ENCODE results near the gene MYO1G.
"Not testable (repeated sequence)": the region's sequence is repeated elsewhere in the genome, so short reads cannot be mapped to it uniquely, and the experiment has no call there.

MYO1G gene

DNA sequence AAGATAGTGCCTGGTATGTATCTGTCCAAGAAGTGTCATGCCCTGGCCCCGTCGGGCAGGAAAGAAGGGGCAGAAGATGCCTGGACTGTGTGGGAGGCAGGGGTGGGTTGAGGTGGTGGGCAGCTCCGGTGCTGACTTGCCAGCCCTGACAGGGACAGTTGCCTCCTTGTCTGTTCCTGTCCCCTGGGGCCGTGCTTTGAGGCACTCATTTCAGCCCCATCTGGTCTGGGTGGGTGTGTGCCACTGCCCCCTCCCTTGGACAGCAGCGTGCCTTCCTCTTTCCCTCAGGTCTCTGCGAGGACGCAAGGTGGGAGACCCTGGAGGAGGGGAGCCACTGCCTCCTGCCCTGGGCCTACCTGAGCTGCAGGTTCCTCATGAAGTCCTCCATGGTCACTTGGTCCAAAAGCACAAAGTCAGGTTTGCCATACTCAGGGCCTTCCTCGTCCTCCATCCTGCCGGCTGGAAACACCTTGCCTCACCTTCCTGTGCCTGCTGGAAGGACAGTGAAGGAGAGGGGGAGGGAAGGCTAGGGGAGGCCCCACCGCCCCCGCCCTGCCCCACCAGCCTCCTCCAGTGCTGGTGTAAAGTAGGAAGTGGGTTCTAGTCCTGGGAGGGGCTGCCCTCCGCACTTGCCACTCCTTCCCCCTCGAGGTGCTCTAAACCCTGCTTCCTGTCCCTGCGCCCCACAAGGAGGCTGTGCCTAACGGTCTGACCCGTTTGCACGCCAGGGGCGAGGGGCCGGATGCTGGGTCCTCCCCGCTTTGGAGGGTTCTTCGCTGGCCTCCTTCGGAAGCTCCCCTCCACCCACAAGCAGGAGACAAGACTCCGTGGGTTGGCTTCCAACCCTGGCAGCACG, at the start of gene MYO1G:
TSS of gene MYO1G (minus strand) at position 505 of the 856 bp plus-strand sequence. CDS start at position 451, 54 bp downstream.
- DNase-seq: no peak

DNA sequence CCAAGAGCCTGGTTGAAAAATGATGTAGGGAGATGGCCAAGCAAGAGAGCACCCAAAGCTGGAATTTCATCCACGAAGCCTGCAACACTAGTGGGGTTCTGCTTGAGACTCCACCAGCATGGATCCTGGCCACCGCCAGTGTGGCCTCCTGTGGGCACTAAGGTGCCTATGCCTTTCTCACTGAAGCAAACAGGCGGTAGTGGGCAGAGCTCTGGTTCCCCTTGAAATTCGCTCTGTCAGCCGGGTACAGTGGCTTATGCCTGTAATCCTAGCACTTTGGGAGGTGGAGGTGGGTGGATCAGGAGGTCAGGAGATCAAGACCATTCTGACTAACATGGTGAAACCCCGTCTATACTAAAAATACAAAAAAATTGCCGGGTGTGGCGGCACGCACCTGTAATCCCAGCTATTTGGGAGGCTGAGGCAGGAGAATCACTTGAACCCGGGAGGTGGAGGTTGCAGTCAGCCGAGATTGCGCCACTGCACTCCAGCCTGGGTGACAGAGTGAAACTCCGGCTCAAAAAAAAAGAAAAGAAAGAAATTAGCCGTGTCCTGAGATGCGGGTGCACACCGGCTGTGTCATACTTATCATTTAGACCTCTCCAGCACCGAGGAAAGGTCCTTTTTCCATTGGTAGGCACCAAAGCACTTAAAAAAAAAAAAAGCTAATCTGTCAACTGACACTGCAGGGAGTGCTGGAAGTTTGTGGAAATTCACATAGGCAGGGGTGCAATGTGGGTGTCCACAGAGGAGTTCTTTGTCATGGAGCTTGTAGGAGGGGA, 49.5 kb upstream of the MYO1G start:
- no peak for DNase-seq

DNA sequence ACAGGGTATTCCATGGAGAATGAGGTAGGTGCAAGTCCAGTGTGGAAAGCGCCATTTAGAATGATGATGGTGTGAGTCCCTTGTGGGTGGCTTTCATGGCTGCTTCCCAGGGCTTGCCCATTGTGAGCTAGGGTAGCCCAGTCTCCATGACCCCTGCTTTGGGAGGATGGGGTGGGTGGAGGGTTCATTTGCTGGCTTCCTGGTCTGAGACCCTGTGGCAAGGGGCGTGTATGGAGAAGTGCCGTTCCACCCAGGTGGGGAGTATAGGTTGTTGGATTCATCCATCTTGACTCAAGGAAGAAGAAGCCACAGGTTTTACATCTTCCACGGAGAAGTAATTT, 48.9 kb upstream of the MYO1G start:
- no peak for DNase-seq

DNA sequence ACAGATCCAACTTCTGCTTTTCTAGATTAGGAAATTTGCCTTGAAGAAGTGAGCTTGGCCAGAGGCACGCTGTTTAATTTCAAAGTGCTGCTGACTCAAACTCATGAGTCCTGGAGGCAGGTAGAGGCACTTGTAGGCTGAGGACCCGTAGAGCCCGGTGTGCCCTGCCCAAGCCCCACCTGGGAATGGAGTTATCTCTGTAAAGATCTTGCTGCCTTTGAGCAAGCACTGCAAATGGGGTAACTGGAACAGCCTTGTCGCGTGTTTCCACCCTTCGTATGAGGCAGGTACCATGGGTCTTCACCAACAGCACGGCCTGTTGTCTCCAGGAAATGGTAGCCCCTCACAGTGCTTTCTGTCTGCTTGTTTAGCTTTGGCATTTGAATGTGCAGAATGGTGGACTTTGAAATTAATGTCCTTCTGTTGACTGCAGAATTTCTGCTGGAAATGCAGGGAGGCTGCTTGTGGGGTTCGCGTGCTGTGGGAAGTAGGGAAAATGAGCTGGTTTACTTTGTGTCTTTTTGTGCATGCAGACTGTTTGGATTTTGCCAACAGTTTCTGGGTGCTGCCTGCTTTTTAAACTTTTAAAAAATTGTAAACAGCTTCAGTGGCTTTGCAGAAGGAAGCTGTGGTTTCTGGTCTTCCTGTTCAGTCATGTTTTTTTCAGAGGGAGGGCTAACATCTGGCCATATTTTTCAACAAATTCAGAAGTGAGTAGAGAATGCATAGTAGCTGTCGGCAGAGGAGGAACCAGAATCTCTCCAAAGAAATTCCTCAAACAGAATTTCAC, 48.4 kb upstream of the MYO1G start:
- DNase-seq: peak; percentile 9

DNA sequence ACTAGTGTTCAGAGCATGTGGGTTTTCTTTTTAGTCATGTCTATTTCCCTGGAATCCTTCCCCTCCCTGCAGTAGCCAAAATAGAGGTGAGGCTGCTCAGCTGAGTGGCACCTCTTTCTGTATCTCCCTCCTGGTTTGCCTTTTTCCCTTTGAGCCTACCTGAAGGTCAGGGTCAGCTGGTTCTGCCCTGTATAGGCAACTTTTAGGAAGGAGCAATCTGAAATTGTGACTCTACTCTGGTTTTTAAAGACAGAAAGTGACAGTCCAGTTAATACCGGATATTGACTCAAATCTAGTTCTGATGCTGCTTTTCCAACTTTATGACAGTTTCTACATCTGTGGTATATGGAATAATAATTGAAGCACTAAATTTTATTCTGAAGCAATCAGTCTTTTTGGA, 47.2 kb upstream of the MYO1G start:
- DNase-seq: no peak

DNA sequence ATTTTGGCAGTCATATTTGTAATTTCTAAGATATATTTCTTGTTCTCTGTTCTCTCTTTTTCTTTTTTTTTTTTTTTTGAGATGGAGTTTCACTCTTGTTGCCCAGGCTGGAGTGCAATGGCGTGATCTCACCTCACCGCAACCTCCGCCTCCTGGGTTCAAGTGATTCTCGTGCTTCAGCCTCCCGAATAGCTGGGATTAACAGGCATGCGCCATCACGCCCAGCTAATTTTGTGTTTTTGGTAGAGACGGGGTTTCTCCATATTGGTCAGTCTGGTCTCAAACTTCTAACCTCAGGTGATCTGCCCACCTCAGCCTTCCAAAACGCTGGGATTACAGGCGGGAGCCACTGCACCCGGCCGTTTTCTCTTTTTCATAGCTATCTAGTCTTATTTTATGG, 46.7 kb upstream of the MYO1G start:
- DNase-seq: not testable (repeated sequence)

DNA sequence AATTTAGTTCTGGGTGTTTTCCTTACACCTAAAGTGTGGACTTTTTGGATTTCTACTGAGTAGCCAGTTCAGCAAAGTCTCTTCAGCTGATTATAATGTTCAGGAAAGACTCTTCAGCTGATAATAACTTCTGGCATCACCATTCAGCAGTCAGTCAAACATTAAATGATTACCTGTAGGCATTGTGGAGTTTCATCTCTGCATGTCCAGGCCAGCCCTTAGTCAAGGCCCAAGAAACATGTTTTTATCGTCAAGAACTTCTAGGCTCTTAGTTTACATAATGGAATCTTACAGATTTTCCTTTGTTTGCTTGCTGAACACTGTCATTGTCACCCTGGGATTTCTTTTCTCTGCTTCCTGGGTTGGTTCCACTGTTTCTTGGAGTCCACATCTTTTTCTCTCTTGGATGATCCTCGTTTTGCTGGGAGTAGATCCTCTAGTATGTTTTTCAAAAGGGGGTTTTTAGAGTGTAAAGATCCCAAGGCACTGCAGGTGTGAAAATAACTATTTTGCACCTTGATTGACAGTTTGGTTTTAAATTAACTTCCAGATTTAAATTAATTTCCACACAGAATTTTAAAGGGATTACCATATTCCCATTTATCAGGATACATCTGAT, 45.4 kb upstream of the MYO1G start:
- DNase-seq: no peak

DNA sequence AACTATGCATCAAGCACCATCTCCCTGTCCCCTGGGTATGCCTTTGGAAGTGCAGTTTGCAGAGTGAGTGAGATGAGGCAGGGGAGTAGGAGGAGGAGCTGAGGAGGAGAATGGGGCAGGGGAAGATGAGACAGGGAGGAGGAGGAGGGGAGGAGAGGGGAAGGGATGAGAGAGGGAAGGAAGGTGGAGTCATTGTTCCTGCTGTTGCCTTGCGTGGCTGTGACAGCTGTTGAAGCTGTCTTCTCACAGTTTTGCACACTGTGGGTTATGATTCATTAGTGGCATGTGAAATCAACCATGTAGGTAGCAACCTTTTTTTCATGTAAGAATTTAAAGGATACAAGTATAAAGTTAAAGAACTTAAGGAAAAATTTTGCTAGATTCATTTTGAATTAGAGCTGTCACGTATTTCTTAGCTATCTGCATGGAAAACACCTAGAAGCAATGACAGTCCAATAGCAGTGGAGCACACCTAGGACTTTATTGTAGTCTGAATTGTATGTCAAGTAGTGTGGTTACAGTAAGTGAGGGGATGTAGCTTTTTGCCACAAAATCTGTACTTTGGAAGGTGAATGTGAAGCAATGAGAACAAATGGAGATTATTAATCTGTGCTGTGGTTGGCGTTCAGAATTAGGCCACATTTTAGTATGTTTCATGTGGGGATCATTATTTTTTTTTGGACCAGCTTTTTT, 42.9 kb upstream of the MYO1G start:
- peak; percentile 86 for DNase-seq

DNA sequence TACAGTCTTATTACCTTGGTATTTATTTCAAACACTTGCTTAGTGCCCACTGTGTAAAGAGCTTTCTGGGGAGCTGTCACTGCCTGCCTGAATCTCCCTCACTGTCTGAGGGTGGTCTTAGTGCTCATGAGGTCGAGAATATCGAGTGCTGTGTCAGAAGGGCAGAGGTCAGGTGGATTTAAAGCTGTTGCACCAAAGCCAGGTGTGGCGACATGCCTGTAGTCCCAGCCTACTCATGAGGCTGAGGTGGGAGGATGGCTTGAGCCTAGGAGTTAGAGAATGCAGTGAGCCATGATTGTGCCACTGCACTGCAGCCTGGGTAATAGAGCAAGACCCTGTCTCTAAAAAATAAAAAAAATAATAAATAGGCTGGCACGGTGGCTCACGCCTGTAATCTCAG, 42.1 kb upstream of the MYO1G start:
- no peak for DNase-seq

DNA sequence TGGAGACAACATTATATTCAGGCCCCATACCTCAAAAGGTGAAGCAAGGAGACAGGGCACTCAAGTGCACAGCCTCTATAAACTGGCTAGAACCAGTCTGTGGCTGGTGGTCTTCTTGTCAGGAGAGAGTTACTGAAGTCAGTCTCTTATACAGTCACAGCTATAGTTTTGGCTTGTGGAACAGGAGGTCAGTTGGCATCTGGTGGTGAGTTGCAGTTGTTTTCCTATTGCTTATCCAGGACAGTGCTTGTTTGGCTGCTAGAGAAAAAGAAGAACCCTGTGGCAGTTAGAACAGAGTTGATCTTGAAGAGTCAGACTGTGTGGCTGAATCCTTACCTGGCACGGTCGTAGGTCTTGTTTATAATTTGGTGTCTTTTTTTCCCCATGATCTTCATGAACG, 38.4 kb upstream of the MYO1G start:
- no peak for DNase-seq

DNA sequence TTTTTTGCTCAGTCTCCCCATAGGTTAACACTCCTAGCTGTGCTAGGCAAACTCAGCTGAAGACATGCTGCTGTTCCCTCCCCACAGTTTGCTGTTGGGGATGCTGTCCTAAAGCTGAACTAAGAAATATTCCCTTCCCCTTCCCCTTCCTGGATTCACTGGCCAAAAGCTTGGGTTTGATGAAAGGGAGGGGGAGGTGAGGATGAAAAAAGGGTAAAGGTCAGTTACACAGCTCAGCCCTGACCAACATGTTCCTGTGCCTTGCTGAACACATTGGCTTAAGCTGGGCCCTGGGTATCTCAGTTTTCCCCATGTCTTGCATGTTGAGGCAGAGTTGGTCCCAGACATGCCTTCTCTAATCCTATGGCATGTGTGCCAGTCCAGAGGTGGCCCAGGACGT, 36.5 kb upstream of the MYO1G start:
- no peak for DNase-seq

DNA sequence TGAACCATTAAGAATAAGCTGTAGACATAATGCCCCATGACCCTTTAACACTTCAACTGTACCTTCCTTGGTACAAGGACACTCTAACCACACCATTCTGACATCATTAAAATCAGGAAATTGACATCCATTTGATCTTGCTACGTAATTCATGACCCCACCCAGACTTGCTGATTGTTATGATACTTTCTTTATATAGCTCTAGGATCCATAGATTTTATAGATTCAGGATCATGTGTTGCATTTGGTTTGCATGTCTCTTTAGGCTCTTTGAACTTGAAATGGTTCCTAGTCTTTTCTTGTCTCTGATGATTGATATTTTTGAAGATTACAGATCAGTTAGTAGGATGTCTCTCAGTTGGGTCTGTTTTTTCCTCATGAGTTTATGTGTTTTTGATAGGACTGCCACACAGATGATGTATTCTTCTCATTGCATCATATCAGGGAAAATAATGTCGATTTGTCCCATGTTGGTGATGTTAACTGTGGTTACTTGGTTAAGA, 34.7 kb upstream of the MYO1G start:
- no peak for DNase-seq

DNA sequence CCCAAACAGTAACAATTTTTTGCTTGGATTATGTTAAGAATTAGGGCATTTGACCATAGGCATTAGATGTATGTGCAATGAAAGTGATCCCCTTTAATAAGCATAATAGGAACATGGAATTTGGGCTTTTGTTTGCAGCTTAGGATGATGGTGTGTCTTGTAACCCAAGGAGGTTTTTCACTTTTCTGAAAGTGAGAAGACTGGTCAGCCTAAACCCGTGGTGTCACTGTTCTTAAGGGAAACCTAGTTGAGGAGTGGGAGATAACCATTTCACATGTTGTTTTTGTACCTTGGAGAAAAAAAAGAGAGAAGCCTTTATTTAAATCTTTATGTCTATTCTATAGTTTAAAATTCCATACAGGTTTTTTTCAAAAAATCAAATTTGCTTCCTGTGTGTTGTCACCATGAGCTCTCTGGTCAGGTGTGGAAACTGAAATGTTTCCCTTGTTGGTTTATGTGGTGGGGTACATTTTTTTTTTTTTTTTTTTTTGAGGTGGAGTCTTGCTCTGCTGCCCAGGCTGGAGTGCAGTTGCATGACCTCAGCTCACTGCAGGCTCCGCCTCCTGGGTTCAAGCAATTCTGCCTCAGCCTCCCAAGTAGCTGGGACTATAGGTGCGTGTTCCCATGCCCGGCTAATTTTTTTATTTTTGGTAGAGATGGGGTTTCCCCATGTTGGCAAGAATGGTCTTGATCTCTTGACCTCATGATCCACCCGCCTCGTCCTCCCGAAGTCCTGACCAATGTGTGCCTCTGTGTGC, 28.9 kb upstream of the MYO1G start:
- DNase-seq: no peak

DNA sequence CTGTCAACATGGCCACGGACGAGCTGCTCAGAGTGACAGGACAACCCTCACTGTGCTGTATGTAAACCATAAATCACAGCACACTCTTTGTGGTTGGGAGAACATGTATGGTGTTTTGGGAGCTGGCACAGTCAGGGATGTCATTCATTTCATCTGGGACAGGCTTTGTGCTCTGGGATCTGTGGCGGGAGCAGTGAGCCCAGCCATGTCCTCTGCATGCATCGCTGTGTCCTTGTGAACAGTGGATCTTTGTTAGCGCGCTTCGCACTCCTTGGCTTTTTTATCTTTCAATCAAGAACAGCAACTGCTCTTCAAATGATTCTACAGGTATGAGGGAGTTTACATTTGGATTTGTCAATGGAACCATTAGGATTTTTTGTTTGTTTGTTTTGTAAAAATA, 28.3 kb upstream of the MYO1G start:
- DNase-seq: no peak

DNA sequence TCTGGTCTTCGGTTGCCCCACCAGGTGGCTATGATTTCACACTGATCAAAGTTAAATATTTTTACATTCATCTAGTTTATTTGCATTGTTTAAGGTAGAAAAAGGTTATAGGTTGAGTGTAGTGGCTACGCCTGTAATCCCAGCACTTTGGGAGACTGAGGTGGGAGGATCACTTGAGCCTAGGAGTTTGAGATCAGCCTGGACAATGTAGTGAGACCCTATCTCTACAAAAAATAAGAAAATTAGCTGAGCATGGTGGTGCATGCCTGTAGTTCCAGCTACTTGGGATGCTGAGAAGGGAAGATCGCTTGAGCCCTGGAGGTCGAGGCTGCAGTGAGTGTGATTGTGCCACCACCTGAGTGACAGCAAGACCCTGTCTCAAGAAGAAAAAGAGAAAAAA, 25.0 kb upstream of the MYO1G start:
- no peak for DNase-seq

DNA sequence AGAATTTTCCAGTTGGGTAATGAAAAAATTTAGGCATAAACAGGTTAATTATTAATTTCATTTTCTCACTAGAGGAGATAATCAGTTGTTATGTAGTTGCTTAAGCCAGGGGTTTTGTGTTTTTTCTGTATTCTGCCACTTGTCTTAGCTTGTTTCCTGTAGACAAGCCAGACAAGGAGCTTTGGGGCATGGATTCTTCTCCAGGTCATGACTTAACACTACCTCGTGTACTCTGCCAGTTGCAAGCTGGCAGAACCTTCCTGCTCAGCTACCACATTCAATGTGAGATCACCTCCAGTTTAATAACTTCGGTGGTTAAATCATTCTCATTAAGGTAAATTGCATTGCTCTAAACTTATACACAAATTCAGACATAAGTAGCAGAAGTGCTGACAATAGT, 23.0 kb upstream of the MYO1G start:
- DNase-seq: no peak

DNA sequence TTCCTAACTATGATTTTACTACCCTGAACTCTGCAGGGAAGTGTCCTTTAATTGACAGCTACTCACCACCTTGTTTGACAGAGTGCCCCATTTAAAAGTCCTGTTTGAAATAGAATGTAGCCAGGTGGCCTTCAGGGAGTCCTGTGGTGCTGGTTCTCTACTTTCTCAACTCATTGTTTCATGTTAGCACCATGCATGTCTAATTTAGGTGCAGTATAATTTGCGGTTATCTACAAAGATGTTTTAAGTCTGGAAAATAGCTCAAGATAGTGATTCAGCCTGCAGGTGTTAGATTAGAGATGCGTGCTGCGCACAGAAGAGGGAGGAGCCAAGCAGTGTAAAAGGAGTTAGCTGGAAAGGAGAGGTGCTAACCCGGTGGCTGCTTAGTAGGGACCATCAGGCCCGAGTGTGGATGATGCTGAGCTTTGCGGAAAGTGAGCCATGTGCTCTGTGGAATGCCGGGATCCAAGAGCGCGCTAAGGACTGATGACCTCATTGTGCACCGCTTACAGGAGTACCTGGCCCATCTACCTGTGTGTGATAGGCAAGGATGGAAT, 22.4 kb upstream of the MYO1G start:
- peak; percentile 13 for DNase-seq

DNA sequence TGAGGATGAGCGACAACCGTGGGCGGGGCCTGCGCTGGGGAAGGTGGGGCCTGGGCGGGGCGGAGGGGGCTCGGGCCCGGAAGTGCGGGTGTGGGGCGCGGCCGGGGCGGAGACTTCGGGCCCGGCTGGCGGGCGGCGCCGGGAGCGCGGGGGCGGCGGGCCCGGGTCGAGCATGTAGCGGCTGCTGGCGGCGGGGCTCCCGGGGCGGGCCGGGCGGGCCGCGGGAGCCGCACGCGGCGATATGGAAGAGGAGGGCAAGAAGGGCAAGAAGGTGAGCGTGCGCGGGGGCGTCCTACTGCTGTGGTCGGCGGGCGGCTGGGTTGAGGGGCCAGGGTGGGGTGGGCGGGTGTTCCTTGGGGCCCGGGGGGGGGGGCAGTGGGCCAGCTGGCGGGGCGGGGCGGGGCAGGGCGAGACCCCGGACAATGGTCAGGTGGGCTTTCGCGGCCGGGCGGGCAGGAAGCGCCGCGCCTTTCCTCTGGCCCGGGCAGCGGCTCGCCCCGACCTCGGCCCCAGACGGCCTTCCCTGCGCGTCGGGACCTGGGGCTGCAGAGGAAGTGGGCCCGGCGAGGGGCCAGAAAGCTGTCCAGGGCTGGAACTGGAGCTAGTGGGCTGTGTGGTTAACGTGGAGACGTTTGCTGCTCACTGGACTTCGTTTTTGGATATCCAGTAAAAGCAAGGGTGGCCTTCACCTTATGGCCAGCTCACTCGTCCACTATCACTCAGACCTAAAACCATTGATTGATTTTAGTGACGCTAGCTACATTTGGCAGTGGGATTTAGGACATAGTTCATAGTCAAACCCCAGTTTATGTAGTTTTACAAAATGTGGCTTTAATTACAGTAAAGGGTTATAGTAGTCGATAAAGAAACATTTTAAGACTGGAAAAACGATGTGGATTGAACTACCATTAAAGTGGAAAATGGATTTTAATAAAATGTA, 21.5 kb upstream of the MYO1G start, which contains the start of gene CCM2:
TSS of gene CCM2 (plus strand) at position 109 of the 940 bp plus-strand sequence. CDS start at position 242, 133 bp downstream.
- no peak for DNase-seq

DNA sequence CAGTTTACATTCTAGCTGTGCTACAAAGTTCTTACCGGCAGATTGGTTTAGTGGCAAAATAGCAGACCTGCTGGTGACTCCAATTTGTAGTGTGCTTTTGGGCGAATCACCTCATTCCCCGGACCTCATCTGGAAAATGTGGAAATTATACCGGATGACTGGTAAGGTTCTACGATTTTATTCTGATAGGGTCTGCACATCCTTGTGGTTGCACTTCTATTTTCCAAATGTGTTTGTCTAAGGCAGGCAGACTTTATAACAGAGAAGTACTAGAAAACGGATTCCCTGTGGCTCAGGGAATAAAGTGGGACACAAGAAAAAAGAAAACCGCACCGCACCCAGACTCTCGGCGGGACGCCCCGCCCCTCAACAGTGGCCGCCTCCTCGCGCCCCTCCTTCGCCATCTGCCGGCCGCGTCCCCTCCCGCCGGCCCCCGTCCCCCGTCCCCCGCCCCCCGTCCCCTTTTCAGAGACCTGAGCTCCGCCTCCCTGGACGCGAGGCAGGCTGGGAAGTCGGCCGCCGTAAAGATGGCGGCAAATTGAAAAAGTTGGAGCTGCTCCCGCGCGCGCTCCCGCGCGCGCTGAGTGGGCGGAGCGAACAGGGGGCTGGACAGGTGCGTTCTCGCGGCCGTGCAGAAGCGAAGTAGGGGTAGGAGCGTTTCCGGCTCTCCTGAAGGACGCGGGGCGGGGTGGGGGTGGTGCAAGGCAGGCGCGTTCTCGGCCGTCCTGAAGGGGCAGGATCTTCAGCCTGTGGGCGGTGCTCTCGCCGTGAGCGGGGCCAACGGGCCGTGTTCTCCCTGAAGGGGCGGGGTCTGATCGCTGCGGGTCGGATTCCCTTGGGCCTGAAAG, 20.7 kb upstream of the MYO1G start:
- DNase-seq: peak; percentile 98

Data from NCI-H2171 treated with DMSO at 0.1 percent for 48 hours (cell line).